BJ (cell line): ENCODE results near the gene ENG. TPM values are rescaled to one million over a fixed set of nuclear protein-coding genes. Genes with fewer than 3 reads are reported as not detected.

Experiments
- CTCF ChIA-PET: fragments of 350-600 bp; formaldehyde crosslinking; extraction: SDS; loops from one replicate; lab custom pipeline; 2021; ENCODE audit warnings: antibody characterized with exemption, inconsistent platforms; lab: Yijun Ruan, JAX
- POLR2A ChIA-PET: fragments of 300-600 bp; sonication (Branson Sonifier 250); formaldehyde crosslinking; extraction: SDS; loops from one replicate; lab custom pipeline; 2021; ENCODE audit warnings: antibody characterized with exemption; lab: Charles Lee
- DNase-seq: peaks from one replicate; pipeline ENCODE4 v3.0.0-alpha.2; 2011; ENCODE audit warnings: low read depth
- H3K27me3 ChIP-seq: 2 replicates; pipeline ENCODE4 v1.6.0; 2011; ENCODE audit warnings: low read length; ENCODE audit not compliant: control insufficient read depth, insufficient read depth
- H3K36me3 ChIP-seq: 2 replicates; pipeline ENCODE4 v1.5.1; 2011; ENCODE audit warnings: low read length; ENCODE audit not compliant: control insufficient read depth, insufficient read depth
- H3K4me3 ChIP-seq: 2 replicates; pipeline ENCODE4 v1.5.1; 2011; ENCODE audit warnings: low read depth, mild to moderate bottlenecking, control low read depth, low read length
- polyA plus RNA-seq: library from polyadenylated mRNA; depleted of rRNA; stranded (reverse); fragments of >200 nt; gene quantifications from 2 replicates; pipeline ENCODE4 v1.2.3, GENCODE V29; 2011
- TF ChIP-seq, protein P1 (sequence below): IDR thresholded peaks from 2 replicates; pipeline ENCODE4 v1.5.1; 2011; ENCODE audit warnings: low read depth, mild to moderate bottlenecking, control low read depth, inconsistent platforms, low read length, moderate library complexity; ENCODE audit not compliant: insufficient read depth

The ENG gene
- polyA plus RNA-seq, 1 experiment: 44.6 TPM

DNA sequence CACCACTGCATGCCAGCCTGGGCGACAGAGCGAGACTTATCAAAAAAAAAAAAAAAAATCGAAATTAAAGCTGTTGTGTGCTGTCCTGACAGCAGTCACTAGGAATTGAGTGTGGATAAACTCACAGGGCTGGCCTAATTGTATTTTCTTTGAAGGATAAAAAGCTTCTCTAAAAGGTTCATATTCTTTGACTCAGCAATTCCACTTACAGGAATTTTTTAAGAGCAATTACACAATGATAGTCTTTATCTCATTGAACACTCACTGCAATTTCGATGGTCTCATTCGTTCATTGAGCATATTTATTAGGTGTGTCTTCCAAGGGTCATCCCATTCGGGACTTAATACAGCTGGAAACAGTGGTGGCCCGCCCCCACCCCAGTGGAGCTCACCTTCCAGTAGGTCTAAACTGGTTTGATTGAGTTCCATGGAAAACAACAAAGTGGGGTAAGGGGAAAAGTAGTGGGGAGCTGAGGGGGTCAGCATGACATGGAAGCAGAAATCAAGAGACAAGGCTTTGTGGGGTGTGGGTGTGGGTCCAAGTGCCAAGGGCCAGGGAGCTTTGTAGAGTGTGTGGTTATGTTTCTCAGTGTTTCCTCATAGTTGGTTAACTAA is 61.9 kb downstream of the ENG start:
- Histone ChIP-seq H3K36me3 (peaks cover 34% of the 10 kb centered on the region), H3K4me3 (no peak overlapping the region), H3K27me3 (no peaks in the 10 kb centered on the region)
- TF ChIP-seq, protein P1, sequence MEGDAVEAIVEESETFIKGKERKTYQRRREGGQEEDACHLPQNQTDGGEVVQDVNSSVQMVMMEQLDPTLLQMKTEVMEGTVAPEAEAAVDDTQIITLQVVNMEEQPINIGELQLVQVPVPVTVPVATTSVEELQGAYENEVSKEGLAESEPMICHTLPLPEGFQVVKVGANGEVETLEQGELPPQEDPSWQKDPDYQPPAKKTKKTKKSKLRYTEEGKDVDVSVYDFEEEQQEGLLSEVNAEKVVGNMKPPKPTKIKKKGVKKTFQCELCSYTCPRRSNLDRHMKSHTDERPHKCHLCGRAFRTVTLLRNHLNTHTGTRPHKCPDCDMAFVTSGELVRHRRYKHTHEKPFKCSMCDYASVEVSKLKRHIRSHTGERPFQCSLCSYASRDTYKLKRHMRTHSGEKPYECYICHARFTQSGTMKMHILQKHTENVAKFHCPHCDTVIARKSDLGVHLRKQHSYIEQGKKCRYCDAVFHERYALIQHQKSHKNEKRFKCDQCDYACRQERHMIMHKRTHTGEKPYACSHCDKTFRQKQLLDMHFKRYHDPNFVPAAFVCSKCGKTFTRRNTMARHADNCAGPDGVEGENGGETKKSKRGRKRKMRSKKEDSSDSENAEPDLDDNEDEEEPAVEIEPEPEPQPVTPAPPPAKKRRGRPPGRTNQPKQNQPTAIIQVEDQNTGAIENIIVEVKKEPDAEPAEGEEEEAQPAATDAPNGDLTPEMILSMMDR: no peak
- ChIA-PET CTCF (interaction anchor here (0.6 to 2.4 kb wide), 4 partner anchors 44 to 129 kb away, joined by 3 to 18 read pairs (median 4); no protein-coding TSS in a partner anchor), POLR2A (interaction anchor here (0.6 kb wide), 1 partner anchor 744 kb away, joined by 4 read pairs; no protein-coding TSS in a partner anchor)
- no peak for DNase-seq

DNA sequence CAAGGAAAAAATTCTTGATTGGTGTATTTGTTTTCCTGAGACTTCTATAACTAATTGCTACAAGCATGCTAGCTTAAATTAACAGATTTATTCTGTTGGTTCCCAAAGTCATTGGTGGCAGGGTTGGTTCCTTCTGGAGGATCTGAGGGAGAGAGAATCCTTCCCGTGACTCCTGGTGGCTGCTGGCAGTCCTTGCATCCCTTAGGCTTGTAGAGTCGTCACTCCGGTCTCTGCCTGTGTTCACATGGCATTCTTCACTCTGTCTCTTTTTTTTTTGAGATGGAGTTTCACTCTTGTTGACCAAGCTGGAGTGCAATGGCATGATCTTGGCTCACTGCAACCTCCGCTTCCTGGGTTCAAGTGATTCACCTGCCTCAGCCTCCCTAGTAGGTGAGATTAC is 63.4 kb downstream of the ENG start:
- CTCF ChIA-PET: no interaction called here
- Histone ChIP-seq H3K36me3 (peaks cover 37% of the 10 kb centered on the region), H3K27me3 (no peaks in the 10 kb centered on the region), H3K4me3 (no peak overlapping the region)
- TF ChIP-seq, protein P1: no peak
- DNase-seq: no peak
- POLR2A ChIA-PET: interaction anchor here (0.7 kb wide), 1 partner anchor 139 kb away, joined by 5 read pairs; the partner anchor contains the start of gene PIP5KL1

DNA sequence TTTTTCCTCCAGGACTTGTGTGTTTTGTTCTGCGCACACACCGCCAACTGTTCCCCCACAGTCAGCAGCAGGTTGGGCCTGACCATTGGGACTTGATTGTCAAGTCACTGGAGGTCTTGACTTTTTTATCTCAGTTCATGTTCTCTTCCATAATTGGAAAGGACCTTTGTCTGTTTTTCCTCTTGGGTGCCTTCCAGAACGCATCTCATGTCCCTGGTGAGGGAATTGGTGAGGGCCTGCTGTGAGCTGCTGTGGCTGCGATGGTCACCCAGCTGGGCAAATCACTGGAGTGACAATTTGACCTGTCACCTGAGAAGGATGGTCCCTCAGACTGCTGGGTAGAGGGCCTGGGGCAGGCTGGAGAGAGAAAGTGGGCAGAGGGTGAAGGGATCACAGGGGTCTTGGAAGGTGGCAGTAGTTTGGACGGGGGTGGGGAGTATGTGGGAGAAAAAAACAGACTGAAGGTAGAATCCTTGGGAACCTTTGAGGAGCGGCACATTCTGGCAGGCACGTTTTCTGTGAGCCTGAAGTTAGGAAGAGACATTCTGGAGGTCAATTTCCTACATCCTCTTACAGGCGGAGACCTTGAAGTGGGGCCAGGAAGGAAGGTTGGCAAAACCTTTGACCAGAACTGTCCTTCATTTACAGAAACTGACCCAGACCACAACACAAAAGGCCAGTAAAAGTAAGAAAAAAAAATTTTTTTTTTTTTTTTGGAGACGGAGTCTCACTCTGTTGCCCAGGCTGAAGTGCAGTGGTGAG is 64.2 kb downstream of the ENG start:
- CTCF ChIA-PET: interaction anchor here (1.1 kb wide), 1 partner anchor 79 kb away, joined by 3 read pairs; no protein-coding TSS in a partner anchor

DNA sequence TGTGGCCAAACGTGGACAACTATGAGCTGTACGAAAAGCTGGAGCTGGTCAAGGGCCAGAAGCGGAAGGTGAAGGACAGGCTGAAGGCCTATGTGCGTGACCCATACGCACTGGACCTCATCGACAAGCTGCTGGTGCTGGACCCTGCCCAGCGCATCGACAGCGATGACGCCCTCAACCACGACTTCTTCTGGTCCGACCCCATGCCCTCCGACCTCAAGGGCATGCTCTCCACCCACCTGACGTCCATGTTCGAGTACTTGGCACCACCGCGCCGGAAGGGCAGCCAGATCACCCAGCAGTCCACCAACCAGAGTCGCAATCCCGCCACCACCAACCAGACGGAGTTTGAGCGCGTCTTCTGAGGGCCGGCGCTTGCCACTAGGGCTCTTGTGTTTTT is 65.3 kb downstream of the ENG start:
- peaks cover 37% of the 10 kb centered on the region for H3K36me3 ChIP-seq
- H3K4me3 ChIP-seq: no peak overlapping the region
- ChIA-PET CTCF (interaction anchor here (1.1 kb wide), 1 partner anchor 80 kb away, joined by 3 read pairs; no protein-coding TSS in a partner anchor), POLR2A (no interaction called here)
- DNase-seq: no peak
- TF ChIP-seq, protein P1: no peak
- H3K27me3 ChIP-seq: no peaks in the 10 kb centered on the region

More for the DNA sequence above, 64.2 kb downstream of the ENG start:
- H3K4me3 ChIP-seq: no peak overlapping the region
- H3K36me3 ChIP-seq: peaks cover 37% of the 10 kb centered on the region
- POLR2A ChIA-PET: interaction anchor here (0.6 kb wide), 1 partner anchor 127 kb away, joined by 17 read pairs; the partner anchor contains the start of gene ST6GALNAC4
- DNase-seq: no peak
- TF ChIP-seq, protein P1: no peak
- H3K27me3 ChIP-seq: no peaks in the 10 kb centered on the region

DNA sequence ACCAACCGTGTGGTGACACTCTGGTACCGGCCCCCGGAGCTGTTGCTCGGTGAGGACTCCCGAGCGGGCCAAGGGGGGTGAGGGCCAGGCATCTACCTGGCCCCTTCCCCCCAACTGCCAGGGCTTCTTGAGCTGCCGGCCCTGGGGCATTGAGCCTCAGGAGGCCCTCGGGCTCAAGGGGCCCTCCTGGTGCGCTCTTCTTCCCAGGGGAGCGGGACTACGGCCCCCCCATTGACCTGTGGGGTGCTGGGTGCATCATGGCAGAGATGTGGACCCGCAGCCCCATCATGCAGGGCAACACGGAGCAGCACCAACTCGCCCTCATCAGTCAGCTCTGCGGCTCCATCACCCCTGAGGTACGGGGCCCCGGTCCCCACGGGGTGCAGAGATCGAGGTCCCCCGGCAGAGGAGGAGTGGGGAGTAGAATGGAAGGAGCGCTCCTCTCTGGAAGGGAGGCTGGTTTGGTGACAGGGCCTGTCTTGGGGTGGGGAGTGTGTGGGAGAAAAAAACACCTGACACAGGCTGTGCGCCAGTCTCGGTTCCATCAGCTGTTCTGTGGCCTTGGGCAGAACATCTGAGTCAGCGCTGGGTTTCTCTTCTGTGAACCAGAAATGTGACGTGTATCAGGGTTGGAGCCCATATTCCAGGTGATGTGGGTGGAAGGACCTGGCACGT is 66.0 kb downstream of the ENG start:
- H3K27me3 ChIP-seq: no peaks in the 10 kb centered on the region
- H3K36me3 ChIP-seq: peaks cover 33% of the 10 kb centered on the region
- ChIA-PET POLR2A (no interaction called here), CTCF (interaction anchor here (0.7 to 2.3 kb wide), 5 partner anchors 12 to 133 kb away, joined by 3 to 18 read pairs (median 5); partner anchors contain the start of gene TOR2A)
- TF ChIP-seq, protein P1: no peak
- DNase-seq: no peak
- no peak overlapping the region for H3K4me3 ChIP-seq
